Endothelial cell of umbilical vein (primary cell): ENCODE data around the gene LYRM4. TPM values are rescaled to one million over a fixed set of nuclear protein-coding genes. Genes with fewer than 3 reads are reported as not detected.

Experiments
- BruUV-seq: library from RNA; stranded (reverse); fragments of 400-500 nt; replicated peaks from 2 replicates; lab custom pipeline; 2021; lab: Mats Ljungman, UMichigan
- CTCF ChIA-PET: fragments of 300-600, 350-600 bp; sonication (Branson Sonifier 250); formaldehyde crosslinking; loops from one replicate; lab custom pipeline; 2021; ENCODE audit warnings: antibody characterized with exemption, inconsistent platforms; lab: Charles Lee
- POLR2A ChIA-PET: fragments of 300-600, 350-600 bp; sonication (Branson Sonifier 250); formaldehyde crosslinking; loops from one replicate; lab custom pipeline; 2021; ENCODE audit warnings: antibody characterized with exemption, inconsistent platforms; lab: Charles Lee
- DNase-seq: peaks from one replicate; pipeline ENCODE4 v3.0.0-alpha.2; 2011; ENCODE audit warnings: low read depth, low spot score
- FAIRE-seq: peaks from 2 replicates; lab custom pipeline; 2011; peaks lifted over from hg19 to GRCh38; lab: Jason Lieb, UNC
- H2AFZ ChIP-seq: 2 replicates; pipeline ENCODE4 v1.6.0; 2012; ENCODE audit warnings: low read depth, low read length, control low read depth, inconsistent platforms
- H3K27ac ChIP-seq: 2 replicates; pipeline ENCODE4 v1.5.1; 2011; ENCODE audit warnings: low read depth, mild to moderate bottlenecking, control low read depth, low read length, moderate library complexity; ENCODE audit not compliant: insufficient read depth
- H3K27me3 ChIP-seq, 2 experiments: 2 replicates each; pipeline versions ENCODE4 v1.6.0 to v1.6.1; 2011; ENCODE audit warnings: low read length in 2 of 2, mixed read lengths in 1 of 2; ENCODE audit not compliant: control insufficient read depth in 2 of 2, insufficient read depth in 2 of 2
- H3K36me3 ChIP-seq, 2 experiments: 2 replicates in 1 of 2; 3 replicates in 1 of 2; pipeline ENCODE4 v1.5.1; 2011; ENCODE audit warnings: low read length in 2 of 2, mild to moderate bottlenecking in 1 of 2, moderate library complexity in 1 of 2; ENCODE audit not compliant: control insufficient read depth in 2 of 2, insufficient read depth in 2 of 2; ENCODE audit errors: extremely low read depth in 1 of 2
- H3K4me1 ChIP-seq: 3 replicates; pipeline ENCODE4 v1.5.1; 2011; ENCODE audit warnings: mild to moderate bottlenecking, low read length; ENCODE audit not compliant: control insufficient read depth, insufficient read depth; ENCODE audit errors: extremely low read depth
- H3K4me2 ChIP-seq: 2 replicates; pipeline ENCODE4 v1.6.1; 2011; ENCODE audit warnings: low read length, control low read depth, mixed read lengths; ENCODE audit not compliant: insufficient read depth
- H3K4me3 ChIP-seq, 3 experiments: fragments of 200-600 bp in 1 of 3; sonication (generic), shearing (Covaris generic) in 1 of 3; replicated peaks in 1 of 3; 2 replicates each; pipeline ENCODE4 v1.5.1; 2011 to 2016; ENCODE audit warnings: control low read depth in 3 of 3, low read length in 3 of 3, mild to moderate bottlenecking in 2 of 3, inconsistent platforms in 1 of 3, low read depth in 1 of 3, moderate library complexity in 1 of 3; ENCODE audit not compliant: insufficient read depth in 1 of 3
- H3K79me2 ChIP-seq: 2 replicates; pipeline ENCODE4 v1.6.0; 2012; ENCODE audit warnings: low read length, inconsistent platforms; ENCODE audit not compliant: control insufficient read depth, insufficient read depth
- H3K9ac ChIP-seq: replicated peaks from 2 replicates; pipeline ENCODE3; 2011; ENCODE audit warnings: low read length, control low read depth; ENCODE audit not compliant: insufficient read depth; ENCODE audit errors: extremely low read depth
- H3K9me1 ChIP-seq: replicated peaks from 3 replicates; pipeline ENCODE4 v1.6.0; 2011; ENCODE audit warnings: mild to moderate bottlenecking, low read length; ENCODE audit not compliant: control insufficient read depth, insufficient read depth; ENCODE audit errors: extremely low read depth
- H3K9me3 ChIP-seq: replicated peaks from 2 replicates; pipeline ENCODE4 v1.5.1; 2012; ENCODE audit warnings: low read length, inconsistent platforms; ENCODE audit not compliant: control insufficient read depth, insufficient read depth
- H4K20me1 ChIP-seq: replicated peaks from 2 replicates; pipeline ENCODE3; 2011; ENCODE audit warnings: mild to moderate bottlenecking, low read length; ENCODE audit not compliant: control insufficient read depth, insufficient read depth; ENCODE audit errors: extremely low read depth
- JUN ChIP-seq: IDR thresholded peaks from 2 replicates; pipeline ENCODE4 v1.6.1; 2011; ENCODE audit warnings: borderline replicate concordance, low read depth; ENCODE audit not compliant: insufficient read length, insufficient read depth
- POLR2AphosphoS5 ChIP-seq: IDR thresholded peaks from 2 replicates; pipeline ENCODE4 v1.6.1; 2012; ENCODE audit warnings: low read depth, mild to moderate bottlenecking, control low read depth, low read length, moderate library complexity; ENCODE audit not compliant: insufficient read depth
- dilution Hi-C: fragments of 300-500 bp; cut with MboI; formaldehyde crosslinking; loops from one replicate; pipeline ENCODE4 v1.15.0; 2019; ENCODE audit warnings: low sequenced_read_pairs; ENCODE audit not compliant: extremely low pct_ligation_motif_present
- intact Hi-C: fragments of 100-400 bp; cut with micrococcal nuclease; formaldehyde crosslinking; loops from one replicate; pipeline ENCODE4 v1.10.0; 2022
- polyA plus RNA-seq, 4 experiments: library from polyadenylated mRNA; depleted of rRNA in 3 of 4; stranded (reverse) in 3 of 4; unstranded in 1 of 4; fragments of >200 nt; gene quantifications; 2 replicates each; pipeline versions ENCODE4 v1.2.1 to v1.2.3, GENCODE V29; 2011 to 2012; ENCODE audit warnings: missing spikeins in 1 of 4
- total RNA-seq: library from RNA; stranded (reverse); gene quantifications from 2 replicates; pipeline ENCODE4 v1.2.3, GENCODE V29; 2021
- TF ChIP-seq, protein P1 (sequence below): IDR thresholded peaks from 2 replicates; pipeline ENCODE4 v1.6.1; 2011; ENCODE audit not compliant: insufficient read depth, insufficient read length

LYRM4 gene
- total and polyA plus RNA-seq, 2 donors (not counting 3 experiments of a cell fraction or from before 2014, with no cell fraction given): 39.5 to 44.0 TPM

DNA sequence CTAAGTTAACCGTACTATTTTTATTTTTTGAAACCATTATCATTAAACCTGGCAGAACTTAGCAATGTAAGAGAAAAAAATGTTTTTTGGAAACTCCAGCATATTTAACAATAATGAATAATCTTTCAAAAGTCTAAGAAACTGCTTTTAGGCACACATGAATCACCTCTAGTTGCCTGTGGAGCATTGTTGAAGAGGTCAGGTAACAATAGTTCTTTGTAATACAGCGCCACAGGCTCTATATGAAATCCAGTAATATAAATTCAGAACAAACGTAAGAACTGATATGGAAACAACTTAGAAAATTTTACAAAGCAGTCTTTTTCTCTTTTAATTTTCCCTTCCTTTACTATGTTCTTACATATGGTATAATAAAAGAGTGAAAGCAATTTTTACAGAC lies 10.3 kb downstream of the LYRM4 start:
- Histone ChIP-seq H3K79me2 (peaks cover 9% of the 10 kb centered on the region), H3K27me3 (no peaks in the 10 kb centered on the region), H3K4me3 (no peak overlapping the region), H3K27ac (no peak overlapping the region), H2AFZ (no peak overlapping the region), H3K36me3 (no peaks in the 10 kb centered on the region), H3K9me3 (no peaks in the 10 kb centered on the region), H3K4me2 (no peak overlapping the region), H3K9ac (no peak overlapping the region), H3K9me1 (no peaks in the 10 kb centered on the region), H3K4me1 (no peaks in the 10 kb centered on the region), H4K20me1 (no peaks in the 10 kb centered on the region)
- TF ChIP-seq, protein P1, sequence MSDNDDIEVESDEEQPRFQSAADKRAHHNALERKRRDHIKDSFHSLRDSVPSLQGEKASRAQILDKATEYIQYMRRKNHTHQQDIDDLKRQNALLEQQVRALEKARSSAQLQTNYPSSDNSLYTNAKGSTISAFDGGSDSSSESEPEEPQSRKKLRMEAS: no peak
- TF ChIP-seq JUN: no peak
- dilution Hi-C loops (no loop called here), intact Hi-C loops (no loop called here)
- ChIA-PET CTCF (no interaction called here), POLR2A (no interaction called here)
- DNase-seq (no peak), FAIRE-seq (no peak)
- no TSS peak for BruUV-seq

DNA sequence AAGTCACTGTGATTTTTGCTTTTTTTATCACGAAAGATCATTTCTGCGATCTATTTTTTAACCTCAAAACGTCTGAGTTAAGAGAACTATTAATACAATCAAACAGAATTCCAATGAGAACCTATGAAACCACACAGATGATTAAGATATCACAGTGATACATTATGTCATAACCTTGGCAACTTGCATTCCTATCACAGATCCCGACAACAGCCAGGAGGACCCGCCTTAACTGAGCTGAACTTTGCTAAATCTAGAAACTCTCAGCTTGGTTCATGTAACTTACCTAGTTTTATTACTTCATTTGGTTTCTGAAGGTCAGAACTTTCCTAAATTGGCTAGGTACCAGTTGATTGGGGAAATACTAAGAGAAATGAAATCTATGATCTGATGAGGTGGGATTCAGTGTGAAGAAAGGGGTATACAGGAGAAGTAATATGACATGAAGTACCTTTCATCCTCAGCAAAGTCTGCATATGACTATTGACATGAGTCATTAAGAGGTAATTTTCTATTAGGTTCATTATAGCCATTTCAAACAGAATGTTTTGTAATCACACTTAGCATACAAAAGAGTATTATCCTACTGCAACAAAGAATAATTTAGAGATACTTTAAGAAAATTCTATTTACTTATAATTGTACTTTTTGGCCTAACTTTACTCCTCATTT lies 11.2 kb downstream of the LYRM4 start:
- FAIRE-seq: no peak
- H3K4me1 ChIP-seq: no peaks in the 10 kb centered on the region
- intact Hi-C loops (no loop called here), dilution Hi-C loops (no loop called here)
- no peak overlapping the region for H3K4me2 ChIP-seq
- CTCF ChIA-PET: no interaction called here
- no peaks in the 10 kb centered on the region for H3K9me1 ChIP-seq
- no TSS peak for BruUV-seq
- H3K9me3 ChIP-seq: no peaks in the 10 kb centered on the region
- no peak for DNase-seq
- no peak overlapping the region for H3K9ac ChIP-seq
- no peaks in the 10 kb centered on the region for H4K20me1 ChIP-seq
- H3K27me3 ChIP-seq: no peaks in the 10 kb centered on the region
- POLR2A ChIA-PET: no interaction called here
- H3K79me2 ChIP-seq: peaks cover 10% of the 10 kb centered on the region
- H2AFZ ChIP-seq: no peak overlapping the region
- TF ChIP-seq JUN: no peak
- no peak for TF ChIP-seq POLR2AphosphoS5
- H3K36me3 ChIP-seq: no peaks in the 10 kb centered on the region
- H3K27ac ChIP-seq: no peak overlapping the region
- H3K4me3 ChIP-seq: no peak overlapping the region
